Tibial nerve (tissue), 4 donors: ENCODE data around the gene SARNP.

Experiments used
- CTCF ChIP-seq, 5 experiments: fragments of 200-600 bp in 3 of 5; fragments of 450-650 bp in 2 of 5; sonication (generic) in 3 of 5; IDR thresholded peaks; one replicate each; pipeline ENCODE4 v1.5.1; 2016 to 2019; ENCODE audit warnings: antibody characterized with exemption in 5 of 5, mild to moderate bottlenecking in 3 of 5, moderate library complexity in 2 of 5
- EP300 ChIP-seq, 2 donors: sonication (generic); formaldehyde crosslinking; IDR thresholded peaks; one replicate each; pipeline ENCODE4 v1.6.1; 2017; ENCODE audit warnings: antibody characterized with exemption in 2 of 2, mild to moderate bottlenecking in 1 of 2
- POLR2A ChIP-seq, 2 donors: fragments of 450-650 bp; IDR thresholded peaks; one replicate each; pipeline ENCODE4 v1.6.1; 2017; ENCODE audit warnings: antibody characterized with exemption in 2 of 2, mild to moderate bottlenecking in 2 of 2, moderate library complexity in 2 of 2

DNA sequence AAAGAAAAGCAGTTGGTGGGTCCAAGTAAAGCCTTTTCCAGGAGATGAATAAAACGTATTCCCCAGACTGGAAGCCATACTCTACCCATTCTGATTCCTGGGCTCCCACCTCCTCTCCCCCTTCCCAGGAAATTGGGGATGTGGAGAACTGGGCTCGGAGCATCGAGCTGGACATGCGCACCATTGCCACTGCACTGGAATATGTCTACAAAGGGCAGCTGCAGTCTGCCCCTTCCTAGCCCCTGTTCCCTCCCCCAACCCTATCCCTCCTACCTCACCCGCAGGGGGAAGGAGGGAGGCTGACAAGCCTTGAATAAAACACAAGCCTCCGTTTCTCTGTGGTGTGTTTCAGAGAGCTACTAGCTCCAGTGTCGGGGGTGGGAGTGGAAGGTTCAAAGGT lies 98.2 kb downstream of the SARNP start:
- TF ChIP-seq CTCF (IDR thresholded peaks at IDR 0.05) = no peak
- TF ChIP-seq POLR2A (IDR thresholded peaks at IDR 0.05) = no peak
- TF ChIP-seq EP300 (IDR thresholded peaks at IDR 0.05) = no peak
